ENCODE data around the gene RPL29.

GRCh38 chr3:51970606-51971300 is 24.9 kb downstream of the RPL29 start:
- no peak for TF ChIP-seq CTCF (IDR thresholded peaks at IDR 0.05)
- TF ChIP-seq EP300 (IDR thresholded peaks at IDR 0.05) = no peak

Data from upper lobe of left lung (tissue), 4 donors.